SK-MEL-5 (cell line): Measurements from ENCODE around the gene AUP1. TPM values are rescaled to one million over a fixed set of nuclear protein-coding genes. Genes with fewer than 3 reads are reported as not detected.
A peak's percentile ranks its signal among the peaks of the same experiment; 100 is the strongest.

ENCODE experiments used
- DNase-seq: peaks from one replicate; pipeline ENCODE4 v3.0.0-alpha.2; 2016; ENCODE audit warnings: low read depth, low spot score
- in situ Hi-C: cut with HindIII; loops from 2 replicates; pipeline ENCODE4 v1.10.0; 2016; ENCODE audit warnings: low sequenced_read_pairs, high pct_unique_total_duplicates, low pct_unique_long_range_greater_than_20kb
- total RNA-seq: library from RNA; depleted of rRNA; stranded (reverse); fragments of >200 nt; shearing (Covaris generic); gene quantifications from 2 replicates; pipeline ENCODE4 v1.2.3, GENCODE V29; 2014

Gene AUP1
- total RNA-seq, 1 experiment from 2014 or later, result 366 TPM

DNA sequence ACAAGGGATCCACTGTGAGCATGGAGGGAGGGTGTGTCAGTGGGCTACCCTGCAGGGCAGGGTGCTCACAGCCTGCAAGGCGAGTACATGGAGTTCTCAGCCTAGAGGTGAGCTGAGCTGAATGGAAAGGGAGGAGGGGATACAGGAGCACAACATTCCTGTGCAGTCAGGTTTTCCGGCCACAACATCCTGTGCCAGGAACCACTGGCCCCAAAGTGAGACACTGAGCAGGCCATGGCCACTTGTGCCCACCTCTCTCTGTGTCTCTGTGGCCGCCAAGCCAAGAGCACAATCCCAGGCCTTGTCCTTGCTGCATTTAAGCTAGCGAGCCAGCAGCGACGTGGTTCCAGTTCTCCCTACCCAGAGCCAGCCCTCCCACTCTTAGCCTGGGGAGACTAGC, 31.1 kb upstream of the AUP1 start:
- in situ Hi-C loops, result no loop called here

DNA sequence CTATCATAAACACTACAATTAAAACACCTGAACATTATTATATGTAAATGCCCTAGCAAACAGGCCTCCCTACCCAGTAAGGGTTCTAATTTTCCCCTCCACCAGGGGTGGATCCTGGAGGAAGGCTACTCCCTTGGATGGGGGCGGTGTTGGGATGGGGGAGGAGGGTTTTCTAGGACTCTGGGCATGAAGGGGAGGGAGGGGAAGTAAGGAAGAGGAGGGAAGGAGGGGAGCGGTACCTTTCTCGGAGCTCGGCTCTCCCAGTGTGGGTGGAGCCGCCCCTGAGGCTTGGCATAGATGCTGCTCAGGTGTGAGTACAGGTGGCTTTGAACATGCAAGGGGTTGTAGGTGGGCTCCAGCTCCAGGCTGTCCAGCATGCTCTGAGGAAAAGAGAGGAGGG, 30.4 kb upstream of the AUP1 start:
- in situ Hi-C loops, result no loop called here
- DNase-seq, result no peak

More for the DNA sequence above, 31.1 kb upstream of the AUP1 start:
- DNase-seq, result no peak

DNA sequence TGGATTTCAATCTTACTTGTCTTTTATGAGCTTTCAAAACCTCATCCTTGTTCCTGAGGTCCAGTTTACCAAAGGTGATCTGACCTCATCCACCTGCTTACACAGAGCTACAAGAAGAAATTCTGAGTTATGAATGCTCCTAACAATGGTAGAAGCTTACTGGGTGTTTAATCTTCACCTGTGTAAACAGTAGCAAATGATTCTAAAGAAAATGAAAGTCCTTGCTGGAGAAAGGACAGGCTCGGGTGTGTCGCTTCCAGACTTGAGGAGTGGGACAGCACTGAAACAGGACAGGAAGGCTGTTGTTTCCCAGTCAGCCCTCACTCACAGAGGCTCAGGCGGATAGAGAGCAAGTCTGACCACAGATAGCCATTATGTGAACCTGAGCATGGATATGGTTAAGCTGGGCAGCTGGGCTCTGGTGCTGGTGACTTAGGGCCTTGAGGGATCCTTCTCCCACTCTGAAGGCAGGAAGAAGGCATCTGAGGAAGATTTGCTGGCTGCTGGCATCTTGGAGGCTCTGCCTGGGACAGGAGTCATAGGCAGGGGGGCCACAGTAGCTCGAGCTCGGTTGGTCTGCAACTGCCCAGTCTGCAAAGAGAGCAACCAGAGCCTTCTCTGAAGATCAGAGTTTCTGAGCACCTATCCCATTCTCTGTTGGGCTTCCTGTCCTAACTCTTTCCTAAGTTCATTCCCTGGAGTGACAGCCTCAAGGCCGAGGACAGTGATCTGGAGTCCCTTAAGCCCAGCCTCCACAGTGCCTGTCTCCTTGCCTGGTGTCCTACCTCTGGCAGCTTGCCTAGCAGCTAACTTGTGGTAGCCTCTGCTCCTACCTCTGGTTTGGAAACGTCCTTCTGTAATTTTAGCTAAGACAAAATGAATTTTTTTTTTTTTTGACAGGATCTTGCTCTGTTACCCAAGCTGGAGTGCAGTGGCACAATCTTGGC, 29.1 kb upstream of the AUP1 start:
- in situ Hi-C loops, result no loop called here
- no peak for DNase-seq

DNA sequence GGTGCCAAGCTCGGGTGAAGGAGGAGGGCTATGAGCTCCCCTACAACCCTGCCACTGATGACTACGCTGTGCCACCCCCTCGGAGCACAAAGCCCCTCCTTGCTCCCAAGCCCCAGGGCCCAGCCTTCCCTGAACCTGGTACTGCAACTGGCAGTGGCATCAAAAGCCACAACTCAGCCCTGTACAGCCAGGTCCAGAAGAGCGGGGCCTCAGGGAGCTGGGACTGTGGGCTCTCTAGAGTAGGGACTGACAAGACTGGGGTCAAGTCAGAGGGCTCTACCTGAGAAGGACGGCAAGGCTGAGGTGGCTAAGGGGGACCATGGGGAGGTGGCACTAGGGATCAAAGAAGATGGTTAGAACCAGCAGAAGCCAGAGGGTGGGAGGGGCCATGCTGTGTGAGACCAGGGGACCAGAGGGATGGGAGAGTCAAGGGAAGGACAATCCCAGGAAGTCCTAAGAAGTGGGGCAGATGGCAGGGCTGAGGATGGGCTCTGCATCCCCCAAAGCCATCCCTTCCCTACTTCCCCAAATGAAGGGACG, 27.4 kb upstream of the AUP1 start:
- in situ Hi-C loops, result no loop called here
- no peak for DNase-seq

DNA sequence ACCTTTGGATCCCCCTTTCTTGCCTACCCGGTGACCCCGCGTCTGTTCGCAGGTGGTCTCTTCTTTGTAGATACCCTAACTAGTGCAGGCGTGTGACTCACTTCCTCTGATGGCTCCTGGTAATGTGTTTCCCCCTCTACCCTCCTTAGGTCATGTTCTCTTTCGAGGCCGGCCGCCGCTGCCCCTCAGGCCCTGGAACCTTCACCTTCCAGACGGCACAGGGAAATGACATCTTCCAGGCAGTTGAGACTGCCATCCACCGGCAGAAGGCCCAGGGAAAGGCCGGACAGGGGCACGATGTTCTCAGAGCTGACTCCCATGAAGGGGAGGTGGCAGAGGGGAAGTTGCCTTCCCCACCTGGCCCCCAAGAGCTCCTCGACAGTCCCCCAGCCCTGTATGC, 26.7 kb upstream of the AUP1 start:
- DNase-seq, result no peak
- in situ Hi-C loops, result no loop called here

DNA sequence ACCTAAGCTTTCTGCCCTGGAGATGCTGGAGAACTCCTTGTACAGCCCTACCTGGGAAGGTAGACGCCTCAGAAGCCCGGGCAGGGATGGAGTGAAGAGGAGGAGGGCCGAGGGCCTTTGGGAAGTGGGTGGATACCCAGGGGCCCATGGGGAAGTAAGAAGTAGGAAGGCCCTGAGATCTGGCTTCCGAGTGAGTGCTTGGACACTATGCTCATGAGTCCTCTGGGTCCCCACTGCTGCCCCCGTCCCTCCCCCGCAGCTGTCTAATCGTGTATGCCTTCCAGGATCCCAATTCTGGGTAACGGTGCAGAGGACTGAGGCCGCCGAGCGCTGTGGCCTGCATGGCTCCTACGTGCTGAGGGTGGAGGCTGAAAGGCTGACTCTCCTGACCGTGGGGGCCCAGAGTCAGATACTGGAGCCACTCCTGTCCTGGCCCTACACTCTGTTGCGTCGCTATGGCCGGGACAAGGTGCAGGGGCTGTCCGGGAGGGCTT, 26.2 kb upstream of the AUP1 start:
- DNase-seq, result no peak
- in situ Hi-C loops, result no loop called here

- in situ Hi-C loops, result no loop called here
- DNase-seq, result no peak
These were observed 25.5 kb upstream of the AUP1 start for GRCh38 chr2:74554820-74555531.

- in situ Hi-C loops, result no loop called here
- peak; percentile 87 for DNase-seq
These were observed 24.6 kb upstream of the AUP1 start, which contains the start of the genes DOK1 and LOXL3 for GRCh38 chr2:74553892-74554819. Gene DOK1, plus strand, starts transcription at chr2:74554720. Its CDS starts 35 bp downstream, at chr2:74554755. Gene LOXL3, minus strand, starts transcription at chr2:74553942. Its CDS starts 1,308 bp downstream, at chr2:74552634.

GRCh38 chr2:74552914-74553811, 23.7 kb upstream of the AUP1 start:
- no peak for DNase-seq
- in situ Hi-C loops, result no loop called here

DNA sequence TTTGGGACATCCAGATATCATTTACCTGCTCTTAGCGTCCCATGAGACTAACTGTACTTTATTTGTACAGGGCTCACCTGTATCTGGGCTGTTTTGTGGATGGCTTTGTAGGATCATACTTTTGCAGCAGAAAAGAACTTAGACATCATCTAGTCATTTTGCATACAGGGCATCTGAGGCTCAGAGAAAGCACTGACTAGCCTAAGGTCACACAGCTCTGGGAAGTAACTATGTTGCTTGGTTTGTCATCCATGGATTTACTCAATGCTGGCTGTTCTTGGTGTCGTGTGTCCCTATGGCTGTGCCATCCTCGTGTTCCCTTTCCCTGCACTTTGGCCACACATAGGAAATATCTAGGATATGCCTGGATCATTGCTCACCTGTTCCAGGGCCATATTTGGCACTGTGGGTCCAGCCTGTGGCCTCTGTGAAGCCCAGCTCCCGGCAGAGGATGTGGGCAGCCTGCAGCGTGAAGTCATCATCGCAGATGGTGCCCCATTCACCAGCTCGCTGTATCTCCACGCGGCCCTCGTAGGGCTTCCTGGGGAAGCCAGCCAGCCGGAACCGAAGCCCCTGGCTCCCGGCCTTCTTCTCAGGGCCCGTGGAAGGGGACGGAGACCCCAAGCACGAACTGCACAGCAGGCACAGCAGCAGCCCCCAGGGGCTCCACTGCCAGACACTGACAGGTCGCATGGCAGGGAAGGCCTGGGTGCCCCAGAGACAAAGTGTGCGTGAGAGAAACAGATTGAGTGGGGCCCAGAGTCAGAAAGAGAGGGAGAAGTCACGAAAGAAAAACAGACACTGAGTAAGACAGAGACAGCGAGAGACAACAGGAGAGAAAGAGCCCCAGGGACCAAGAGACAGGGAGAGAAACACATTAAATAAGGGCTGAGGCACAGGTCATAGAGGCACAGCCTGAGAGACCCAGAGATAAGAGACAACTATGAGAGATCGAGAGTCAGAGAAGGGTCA, 22.7 kb upstream of the AUP1 start:
- DNase-seq, result no peak
- in situ Hi-C loops, result no loop called here

- in situ Hi-C loops, result no loop called here
These were observed 22.0 kb upstream of the AUP1 start for GRCh38 chr2:74551530-74551929.

DNA sequence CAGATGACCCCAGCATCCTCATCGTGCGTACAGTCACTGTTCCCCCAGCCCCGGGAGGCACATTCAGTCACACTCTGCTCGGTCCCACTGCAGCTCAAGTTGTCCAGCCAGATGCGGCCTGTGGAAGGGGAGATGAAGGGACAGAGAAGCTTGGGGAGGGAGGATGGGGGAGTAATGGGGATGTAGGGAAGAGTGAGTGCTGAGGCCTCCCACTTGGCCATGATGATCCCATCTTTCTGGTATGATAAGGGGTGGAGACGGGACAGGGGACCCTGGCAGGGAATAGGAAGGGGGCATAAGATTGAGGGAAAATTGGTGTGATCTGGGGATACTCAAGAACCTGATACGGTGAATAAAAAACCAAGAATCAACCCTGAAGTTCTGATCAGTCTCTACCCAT, 20.7 kb upstream of the AUP1 start:
- in situ Hi-C loops, result no loop called here
- DNase-seq, result no peak

More at GRCh38 chr2:74551530-74551929, 22.0 kb upstream of the AUP1 start:
- no peak for DNase-seq

GRCh38 chr2:74548900-74549826, 19.7 kb upstream of the AUP1 start:
- in situ Hi-C loops, result no loop called here
- DNase-seq, result peak; percentile 59

- in situ Hi-C loops, result no loop called here
- DNase-seq, result no peak
These were observed 18.9 kb upstream of the AUP1 start for GRCh38 chr2:74548285-74548899.
